Liver (tissue), 9 donors: ENCODE measurements around the gene PHF24. TPM values are rescaled to one million over a fixed set of nuclear protein-coding genes. Genes with fewer than 3 reads are reported as not detected.
"Not testable (repeated sequence)": the region's sequence is repeated elsewhere in the genome, so short reads cannot be mapped to it uniquely, and the experiment has no call there.

Experiments
- DNase-seq: peaks from one replicate; pipeline ENCODE4 v3.0.0-alpha.2; 2017; ENCODE audit warnings: low spot score
- H3K27ac ChIP-seq, 2 donors: one replicate each; pipeline ENCODE4 v1.7.0; 2013; ENCODE audit warnings: inconsistent platforms in 2 of 2, low read length in 2 of 2, control low read depth in 1 of 2, low read depth in 1 of 2, mild to moderate bottlenecking in 1 of 2
- H3K27me3 ChIP-seq, 4 donors: one replicate each; pipeline versions ENCODE4 v1.6.1 to v1.7.0; 2013; ENCODE audit warnings: low read length in 3 of 4, inconsistent platforms in 1 of 4, mild to moderate bottlenecking in 1 of 4, moderate library complexity in 1 of 4; ENCODE audit not compliant: control insufficient read depth in 4 of 4, insufficient read depth in 4 of 4
- H3K36me3 ChIP-seq, 4 donors: one replicate each; pipeline versions ENCODE4 v1.6.1 to v1.7.0; 2013; ENCODE audit warnings: low read length in 3 of 4, mild to moderate bottlenecking in 3 of 4, low read depth in 1 of 4, moderate library complexity in 1 of 4; ENCODE audit not compliant: control insufficient read depth in 4 of 4, insufficient read depth in 3 of 4
- H3K4me1 ChIP-seq, 4 donors: one replicate each; pipeline versions ENCODE4 v1.6.1 to v1.7.0; 2013; ENCODE audit warnings: low read length in 3 of 4, mild to moderate bottlenecking in 3 of 4, moderate library complexity in 1 of 4; ENCODE audit not compliant: control insufficient read depth in 4 of 4, insufficient read depth in 4 of 4
- H3K4me3 ChIP-seq, 3 donors: one replicate each; pipeline versions ENCODE4 v1.6.1 to v1.7.0; 2013; ENCODE audit warnings: low read length in 3 of 3, control low read depth in 1 of 3, low read depth in 1 of 3, mild to moderate bottlenecking in 1 of 3
- H3K9ac ChIP-seq, 2 donors: one replicate each; pipeline ENCODE4 v1.7.0; 2013; ENCODE audit warnings: low read length in 2 of 2, mild to moderate bottlenecking in 2 of 2, moderate library complexity in 2 of 2, control low read depth in 1 of 2, low read depth in 1 of 2
- H3K9me3 ChIP-seq, 4 donors: one replicate each; pipeline versions ENCODE4 v1.6.1 to v1.7.0; 2013; ENCODE audit warnings: low read length in 3 of 4; ENCODE audit not compliant: control insufficient read depth in 4 of 4
- FOXA1 ChIP-seq: IDR thresholded peaks from 2 replicates; pipeline ENCODE4 v1.6.1; 2016; ENCODE audit warnings: antibody characterized with exemption
- GABPA ChIP-seq, 2 donors: IDR thresholded peaks in 1 of 2; conservative IDR thresholded peaks in 1 of 2; 2 replicates each; pipeline ENCODE4 v1.6.1; 2016; ENCODE audit warnings: antibody characterized with exemption in 2 of 2, mild to moderate bottlenecking in 1 of 2, moderate library complexity in 1 of 2
- JUND ChIP-seq, 2 donors: IDR thresholded peaks; 2 replicates each; pipeline ENCODE4 v1.6.1; 2016; ENCODE audit warnings: antibody characterized with exemption in 2 of 2
- NR2F2 ChIP-seq: IDR thresholded peaks from 2 replicates; pipeline ENCODE4 v1.6.1; 2016; ENCODE audit warnings: antibody characterized with exemption
- RXRA ChIP-seq, 2 donors: IDR thresholded peaks; 2 replicates each; pipeline ENCODE4 v1.6.1; 2017 to 2018; ENCODE audit warnings: antibody characterized with exemption in 2 of 2, mild to moderate bottlenecking in 1 of 2
- SP1 ChIP-seq: IDR thresholded peaks from 2 replicates; pipeline ENCODE4 v1.6.1; 2018; ENCODE audit warnings: antibody characterized with exemption, mild to moderate bottlenecking
- YY1 ChIP-seq: IDR thresholded peaks from 2 replicates; pipeline ENCODE4 v1.6.1; 2016; ENCODE audit warnings: antibody characterized with exemption, mild to moderate bottlenecking
- WGBS: extraction: QIAGEN DNeasy Blood & Tissue Kit; methylation state at CpG from one replicate; pipeline ENCODE4 v1.1.7; 2013; 5-methylcytosine and 5-hydroxymethylcytosine counted together
- polyA plus RNA-seq, 2 donors: library from polyadenylated mRNA; stranded (reverse) in 1 of 2; unstranded in 1 of 2; fragments of 200-250 nt in 1 of 2; fragments of >200 nt in 1 of 2; fragmentation: Nextera tagmentation in 1 of 2; extraction: Ambion mirVana in 1 of 2; gene quantifications; one replicate each; pipeline versions ENCODE4 v1.2.1 to v1.2.3, GENCODE V29; 2013 to 2015
- total RNA-seq, 2 donors: library from RNA; depleted of rRNA; stranded (reverse); fragments of >200 nt; gene quantifications; one replicate each; pipeline ENCODE4 v1.2.3, GENCODE V29; 2014
- TF ChIP-seq, protein P1 (sequence below): IDR thresholded peaks from 2 replicates; pipeline ENCODE4 v1.6.1; 2016; ENCODE audit warnings: antibody characterized with exemption
- TF ChIP-seq, protein P2 (sequence below): IDR thresholded peaks from 2 replicates; pipeline ENCODE4 v1.6.1; 2016; ENCODE audit warnings: antibody characterized with exemption
- donor health status: healthy.
- donor health status: healthy.
- donor health status: healthy.
- donor health status: healthy.
- donor health status: healthy.

Gene PHF24
- total and polyA plus RNA-seq, 4 donors = 0.01 to 0.17 (median 0.04) TPM

- Histone ChIP-seq H3K36me3 (no peaks in the 10 kb centered on the region), H3K4me3 (no peak overlapping the region), H3K4me1 (peaks cover 4 to 10% (median 7%) of the 10 kb centered on the region in 4 donors), H3K9ac (no peak overlapping the region), H3K27me3 (peaks cover 0 to 14% (median 3%) of the 10 kb centered on the region in 4 donors), H3K9me3 (no peaks in the 10 kb centered on the region), H3K27ac (no peak overlapping the region)
- 93% methylated on average over 2 of the region's 2 CpGs for WGBS
- TF ChIP-seq RXRA (IDR thresholded peaks at IDR 0.05) (no peak), FOXA1 (no peak), SP1 (no peak), NR2F2 (no peak), GABPA (IDR thresholded peaks at IDR 0.05 in 1 of 2, conservative IDR thresholded peaks at IDR 0.05 in 1 of 2) (no peak), JUND (IDR thresholded peaks at IDR 0.05) (no peak)
- TF ChIP-seq, protein P1, sequence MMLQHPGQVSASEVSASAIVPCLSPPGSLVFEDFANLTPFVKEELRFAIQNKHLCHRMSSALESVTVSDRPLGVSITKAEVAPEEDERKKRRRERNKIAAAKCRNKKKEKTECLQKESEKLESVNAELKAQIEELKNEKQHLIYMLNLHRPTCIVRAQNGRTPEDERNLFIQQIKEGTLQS = no peak
- TF ChIP-seq, protein P2, sequence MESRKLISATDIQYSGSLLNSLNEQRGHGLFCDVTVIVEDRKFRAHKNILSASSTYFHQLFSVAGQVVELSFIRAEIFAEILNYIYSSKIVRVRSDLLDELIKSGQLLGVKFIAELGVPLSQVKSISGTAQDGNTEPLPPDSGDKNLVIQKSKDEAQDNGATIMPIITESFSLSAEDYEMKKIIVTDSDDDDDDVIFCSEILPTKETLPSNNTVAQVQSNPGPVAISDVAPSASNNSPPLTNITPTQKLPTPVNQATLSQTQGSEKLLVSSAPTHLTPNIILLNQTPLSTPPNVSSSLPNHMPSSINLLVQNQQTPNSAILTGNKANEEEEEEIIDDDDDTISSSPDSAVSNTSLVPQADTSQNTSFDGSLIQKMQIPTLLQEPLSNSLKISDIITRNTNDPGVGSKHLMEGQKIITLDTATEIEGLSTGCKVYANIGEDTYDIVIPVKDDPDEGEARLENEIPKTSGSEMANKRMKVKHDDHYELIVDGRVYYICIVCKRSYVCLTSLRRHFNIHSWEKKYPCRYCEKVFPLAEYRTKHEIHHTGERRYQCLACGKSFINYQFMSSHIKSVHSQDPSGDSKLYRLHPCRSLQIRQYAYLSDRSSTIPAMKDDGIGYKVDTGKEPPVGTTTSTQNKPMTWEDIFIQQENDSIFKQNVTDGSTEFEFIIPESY = no peak
- no peak for DNase-seq
Measured at GRCh38 chr9:34954225-34954624, 3.9 kb upstream of the PHF24 start.

DNA sequence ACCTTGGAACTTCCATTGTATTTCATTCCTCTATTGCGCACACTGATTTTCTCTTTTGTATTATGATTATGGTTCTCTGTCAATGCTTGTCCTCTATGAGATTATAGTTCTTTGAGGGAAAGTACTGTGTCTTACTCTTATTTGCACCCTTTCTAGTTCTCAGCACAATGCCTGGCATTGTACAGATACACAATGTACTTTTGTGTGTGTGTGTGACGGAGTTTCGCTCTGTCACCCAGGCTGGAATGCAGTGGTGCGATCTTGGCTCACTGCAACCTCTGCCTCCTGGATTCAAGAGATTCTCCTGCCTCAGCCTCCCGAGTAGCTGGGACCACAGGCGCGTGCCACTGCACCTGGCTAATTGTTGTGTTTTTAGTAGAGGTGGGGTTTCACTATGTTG is 2.0 kb upstream of the PHF24 start:
- H3K9me3 ChIP-seq, H3K36me3 ChIP-seq, H3K4me1 ChIP-seq, H3K9ac ChIP-seq, DNase-seq, H3K27ac ChIP-seq, H3K4me3 ChIP-seq: not testable (repeated sequence)
- 93% methylated on average over 7 of the region's 7 CpGs for WGBS
- peaks cover 0 to 14% (median 4%) of the 10 kb centered on the region in 4 donors for H3K27me3 ChIP-seq

DNA sequence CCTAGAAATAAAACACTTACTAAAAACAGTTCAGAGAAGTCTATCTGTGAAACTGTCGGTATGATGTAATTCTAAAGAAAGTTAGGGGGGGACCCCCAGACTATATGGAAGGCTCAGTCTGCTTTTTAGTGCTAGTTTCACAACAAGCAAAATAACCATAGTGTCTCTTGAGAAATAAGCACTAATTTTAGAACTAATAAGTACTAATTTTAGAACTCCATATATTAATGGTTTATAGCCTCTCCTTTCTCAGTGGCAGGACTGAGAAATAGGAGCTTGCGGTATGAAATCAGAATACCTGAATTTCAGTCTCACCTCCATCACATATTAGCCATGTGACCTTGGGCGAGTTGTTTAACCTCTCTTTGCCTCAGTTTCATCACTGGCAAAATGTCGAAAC is 1.4 kb upstream of the PHF24 start:
- no peak for DNase-seq
- H3K27me3 ChIP-seq = peaks cover 0 to 14% (median 4%) of the 10 kb centered on the region in 4 donors
- H3K36me3 ChIP-seq = no peaks in the 10 kb centered on the region
- no peak overlapping the region for H3K4me3 ChIP-seq
- H3K27ac ChIP-seq = no peak overlapping the region
- peaks cover 4 to 10% (median 7%) of the 10 kb centered on the region in 4 donors for H3K4me1 ChIP-seq
- TF ChIP-seq YY1 = no peak
- TF ChIP-seq, protein P2 = no peak
- WGBS = 84% methylated on average over 4 of the region's 4 CpGs
- H3K9ac ChIP-seq = no peak overlapping the region
- H3K9me3 ChIP-seq = no peaks in the 10 kb centered on the region
